ENCODE data around the gene MECR. TPM values are rescaled to one million over a fixed set of nuclear protein-coding genes. Genes with fewer than 3 reads are reported as not detected.

Gene MECR
- total RNA-seq, 5 donors from 2014 or later (not counting 1 experiment from before 2014, with no cell fraction given) = 9.5 to 17.8 (median 17.3) TPM

GRCh38 chr1:29264773-29265389 is 34.1 kb upstream of the MECR start:
- H3K4me1 ChIP-seq (ENCODE audit: control insufficient read depth in 1 of 2, extremely low read depth in 1 of 2, insufficient read depth in 2 of 2, low read length in 2 of 2) = peaks cover 0 to 7% of the 10 kb centered on the region in 2 experiments
- Mint-ChIP-seq H3K4me3 (no peak overlapping the region), H3K27ac (no peak overlapping the region), H3K27me3 (peaks cover 54 to 64% of the 10 kb centered on the region in 2 donors), H3K9me3 (no peaks in the 10 kb centered on the region), H3K36me3 (no peaks in the 10 kb centered on the region), H3K4me1 (peaks cover 5 to 10% (median 6%) of the 10 kb centered on the region in 3 donors)
- no peak overlapping the region for H3K4me3 ChIP-seq (ENCODE audit: control insufficient read depth in 1 of 2, extremely low read depth in 1 of 2, low read length in 1 of 2)
- ATAC-seq (replicated peaks in 1 of 4) (no peak), DNase-seq (no peak)
- no peaks in the 10 kb centered on the region for H3K36me3 ChIP-seq (ENCODE audit: control insufficient read depth in 2 of 2, extremely low read depth in 1 of 2, insufficient read depth in 1 of 2, low read length in 1 of 2)
- H3K27ac ChIP-seq (ENCODE audit: low read length) = no peak overlapping the region
- 100% methylated on average over 1 of the region's 4 CpGs for WGBS (ENCODE audit: insufficient coverage)
- peaks cover 3 to 38% of the 10 kb centered on the region in 2 experiments for H3K27me3 ChIP-seq (replicated peaks in 1 of 2; ENCODE audit: control insufficient read depth in 2 of 2, extremely low read depth in 1 of 2, insufficient read depth in 2 of 2, low read length in 1 of 2)
- ChIA-PET CTCF (no interaction called here), POLR2A (no interaction called here)
- no peaks in the 10 kb centered on the region for H3K9me3 ChIP-seq

GRCh38 chr1:29260531-29260930 is 29.8 kb upstream of the MECR start:
- peaks cover 5 to 11% (median 6%) of the 10 kb centered on the region in 3 donors for H3K4me1 Mint-ChIP-seq
- Histone ChIP-seq H3K4me3 (ENCODE audit: control insufficient read depth in 1 of 2, extremely low read depth in 1 of 2, low read length in 1 of 2) (no peak overlapping the region), H3K27ac (ENCODE audit: low read length) (no peak overlapping the region), H3K36me3 (ENCODE audit: control insufficient read depth in 2 of 2, extremely low read depth in 1 of 2, insufficient read depth in 1 of 2, low read length in 1 of 2) (no peaks in the 10 kb centered on the region), H3K27me3 (replicated peaks in 1 of 2; ENCODE audit: control insufficient read depth in 2 of 2, extremely low read depth in 1 of 2, insufficient read depth in 2 of 2, low read length in 1 of 2) (peaks cover 3 to 55% of the 10 kb centered on the region in 2 experiments), H3K9me3 (no peaks in the 10 kb centered on the region), H3K4me1 (ENCODE audit: control insufficient read depth in 1 of 2, extremely low read depth in 1 of 2, insufficient read depth in 2 of 2, low read length in 2 of 2) (peaks cover 0 to 16% of the 10 kb centered on the region in 2 experiments)
- no peaks in the 10 kb centered on the region for H3K36me3 Mint-ChIP-seq
- ATAC-seq (replicated peaks in 1 of 4) (no peak), DNase-seq (no peak)
- ChIA-PET POLR2A (no interaction called here), CTCF (no interaction called here)
- H3K27ac Mint-ChIP-seq = no peak overlapping the region
- H3K27me3 Mint-ChIP-seq = peaks cover 32 to 53% of the 10 kb centered on the region in 2 donors
- H3K4me3 Mint-ChIP-seq = peak overlapping the region in 2 of 3 donors; percentile 71 to 79
- 33% methylated on average over 25 of the region's 29 CpGs for WGBS (ENCODE audit: insufficient coverage)
- no peaks in the 10 kb centered on the region for H3K9me3 Mint-ChIP-seq

GRCh38 chr1:29259802-29260441 is 29.2 kb upstream of the MECR start:
- Mint-ChIP-seq H3K36me3 (no peaks in the 10 kb centered on the region), H3K4me3 (peak overlapping the region; percentile 71 to 79 (median 73)), H3K4me1 (peaks cover 5 to 11% (median 6%) of the 10 kb centered on the region in 3 donors), H3K9me3 (no peaks in the 10 kb centered on the region), H3K27me3 (peaks cover 32 to 53% of the 10 kb centered on the region in 2 donors), H3K27ac (no peak overlapping the region)
- peaks cover 3 to 59% of the 10 kb centered on the region in 2 experiments for H3K27me3 ChIP-seq (replicated peaks in 1 of 2; ENCODE audit: control insufficient read depth in 2 of 2, extremely low read depth in 1 of 2, insufficient read depth in 2 of 2, low read length in 1 of 2)
- WGBS (ENCODE audit: insufficient coverage) = 3% methylated on average over 50 of the region's 56 CpGs
- no peak overlapping the region for H3K27ac ChIP-seq (ENCODE audit: low read length)
- POLR2A ChIA-PET = no interaction called here
- no peaks in the 10 kb centered on the region for H3K36me3 ChIP-seq (ENCODE audit: control insufficient read depth in 2 of 2, extremely low read depth in 1 of 2, insufficient read depth in 1 of 2, low read length in 1 of 2)
- DNase-seq (peak in 12 of 35 experiments; percentile 8 to 45 (median 20)), ATAC-seq (replicated peaks in 1 of 4) (peak; percentile 65 to 73 (median 70))
- H3K4me1 ChIP-seq (ENCODE audit: control insufficient read depth in 1 of 2, extremely low read depth in 1 of 2, insufficient read depth in 2 of 2, low read length in 2 of 2) = peaks cover 0 to 16% of the 10 kb centered on the region in 2 experiments
- CTCF ChIA-PET = no interaction called here
- H3K4me3 ChIP-seq (ENCODE audit: control insufficient read depth in 1 of 2, extremely low read depth in 1 of 2, low read length in 1 of 2) = peak overlapping the region; percentile 32 to 52
- H3K9me3 ChIP-seq = no peaks in the 10 kb centered on the region

- DNase-seq = no peak
- Mint-ChIP-seq H3K4me1 (peaks cover 5 to 11% (median 6%) of the 10 kb centered on the region in 3 donors), H3K27me3 (peaks cover 32 to 53% of the 10 kb centered on the region in 2 donors), H3K9me3 (no peaks in the 10 kb centered on the region), H3K36me3 (no peaks in the 10 kb centered on the region), H3K4me3 (peak overlapping the region; percentile 34 to 79 (median 46)), H3K27ac (no peak overlapping the region)
- Histone ChIP-seq H3K4me3 (ENCODE audit: control insufficient read depth in 1 of 2, extremely low read depth in 1 of 2, low read length in 1 of 2) (peak overlapping the region; percentile 32 to 52), H3K27ac (ENCODE audit: low read length) (no peak overlapping the region), H3K36me3 (ENCODE audit: control insufficient read depth in 2 of 2, extremely low read depth in 1 of 2, insufficient read depth in 1 of 2, low read length in 1 of 2) (no peaks in the 10 kb centered on the region), H3K4me1 (ENCODE audit: control insufficient read depth in 1 of 2, extremely low read depth in 1 of 2, insufficient read depth in 2 of 2, low read length in 2 of 2) (peaks cover 0 to 16% of the 10 kb centered on the region in 2 experiments), H3K27me3 (replicated peaks in 1 of 2; ENCODE audit: control insufficient read depth in 2 of 2, extremely low read depth in 1 of 2, insufficient read depth in 2 of 2, low read length in 1 of 2) (peaks cover 3 to 59% of the 10 kb centered on the region in 2 experiments), H3K9me3 (no peaks in the 10 kb centered on the region)
- ChIA-PET POLR2A (no interaction called here), CTCF (no interaction called here)
- WGBS (ENCODE audit: insufficient coverage) = 3% methylated on average over 29 of the region's 38 CpGs
- peak; percentile 33 to 55 (median 47) for ATAC-seq (replicated peaks in 1 of 4)
Observed at GRCh38 chr1:29258976-29259801, 28.5 kb upstream of the MECR start.

- ATAC-seq (replicated peaks in 1 of 4) = no peak
- no peak overlapping the region for H3K27ac Mint-ChIP-seq
Observed at GRCh38 chr1:29258189-29258975, 27.6 kb upstream of the MECR start.

More at GRCh38 chr1:29258189-29258975, 27.6 kb upstream of the MECR start:
- H3K9me3 Mint-ChIP-seq = no peaks in the 10 kb centered on the region
- H3K4me3 Mint-ChIP-seq = peak overlapping the region in 1 of 3 donors; percentile 34
- WGBS (ENCODE audit: insufficient coverage) = 78% methylated on average over 12 of the region's 16 CpGs
- H3K36me3 ChIP-seq (ENCODE audit: control insufficient read depth in 2 of 2, extremely low read depth in 1 of 2, insufficient read depth in 1 of 2, low read length in 1 of 2) = no peaks in the 10 kb centered on the region
- H3K9me3 ChIP-seq = no peaks in the 10 kb centered on the region
- no peak overlapping the region for H3K27ac ChIP-seq (ENCODE audit: low read length)
- H3K36me3 Mint-ChIP-seq = no peaks in the 10 kb centered on the region
- H3K27me3 Mint-ChIP-seq = peaks cover 28 to 50% of the 10 kb centered on the region in 2 donors
- ChIA-PET CTCF (no interaction called here), POLR2A (no interaction called here)
- peaks cover 5 to 11% (median 6%) of the 10 kb centered on the region in 3 donors for H3K4me1 Mint-ChIP-seq
- peaks cover 3 to 56% of the 10 kb centered on the region in 2 experiments for H3K27me3 ChIP-seq (replicated peaks in 1 of 2; ENCODE audit: control insufficient read depth in 2 of 2, extremely low read depth in 1 of 2, insufficient read depth in 2 of 2, low read length in 1 of 2)
- H3K4me3 ChIP-seq (ENCODE audit: control insufficient read depth in 1 of 2, extremely low read depth in 1 of 2, low read length in 1 of 2) = no peak overlapping the region
- peaks cover 0 to 16% of the 10 kb centered on the region in 2 experiments for H3K4me1 ChIP-seq (ENCODE audit: control insufficient read depth in 1 of 2, extremely low read depth in 1 of 2, insufficient read depth in 2 of 2, low read length in 2 of 2)
- no peak for DNase-seq

Data from T-cell (primary cell).